Measurements from ENCODE around the gene DUOX2. TPM values are rescaled to one million over a fixed set of nuclear protein-coding genes. Genes with fewer than 3 reads are reported as not detected.
"Not testable (repeated sequence)": the region's sequence is repeated elsewhere in the genome, so short reads cannot be mapped to it uniquely, and the experiment has no call there.

The DUOX2 gene
- total RNA-seq, 4 donors from 2014 or later: 0.13 to 0.65 (median 0.47) TPM; not detected in 1

DNA sequence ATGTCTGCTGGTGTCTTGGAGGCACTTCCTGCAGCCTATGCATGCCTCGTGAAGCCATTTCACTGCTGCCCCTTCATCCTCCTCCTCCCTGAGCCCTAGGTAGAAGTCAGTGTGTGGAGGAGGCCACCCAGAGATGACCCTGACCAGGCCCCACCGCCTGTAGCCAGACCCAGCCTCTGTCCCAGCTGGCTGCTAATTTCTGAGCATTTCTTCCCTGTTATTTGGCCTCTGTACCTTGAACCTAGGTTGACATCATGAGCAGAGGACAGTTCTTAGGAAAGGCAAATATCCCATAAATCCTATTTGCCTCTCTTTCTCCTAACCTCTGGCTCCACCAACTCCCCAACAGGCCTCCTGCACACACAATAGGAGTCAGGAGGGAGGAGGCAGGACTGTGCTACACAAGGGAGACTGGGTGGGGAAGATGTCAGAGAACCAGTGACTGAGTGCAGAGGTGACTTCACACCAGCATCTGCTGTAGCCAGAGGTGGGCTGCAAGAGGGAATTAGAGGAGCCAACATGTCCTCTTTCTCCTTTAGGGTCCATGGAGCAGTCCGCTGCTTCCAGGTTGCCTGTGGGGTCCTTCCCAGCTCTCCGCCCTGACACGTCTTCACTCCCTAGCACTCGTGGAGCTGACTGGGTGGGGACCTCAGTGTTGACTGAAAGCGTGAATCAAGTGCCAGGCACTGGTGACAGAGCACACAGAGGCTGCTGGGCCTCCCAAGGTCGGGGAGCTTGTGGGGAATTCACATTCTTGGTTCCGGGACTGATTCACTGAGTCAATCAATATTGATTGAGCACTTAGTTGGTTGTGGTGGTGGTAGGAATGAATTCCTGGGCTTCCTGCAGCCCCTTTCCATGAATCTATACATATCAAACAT, 38.3 kb downstream of the DUOX2 start:
- DNase-seq (ENCODE audit: low spot score); ATAC-seq (ENCODE audit: low FRiP score): not testable (repeated sequence)

DNA sequence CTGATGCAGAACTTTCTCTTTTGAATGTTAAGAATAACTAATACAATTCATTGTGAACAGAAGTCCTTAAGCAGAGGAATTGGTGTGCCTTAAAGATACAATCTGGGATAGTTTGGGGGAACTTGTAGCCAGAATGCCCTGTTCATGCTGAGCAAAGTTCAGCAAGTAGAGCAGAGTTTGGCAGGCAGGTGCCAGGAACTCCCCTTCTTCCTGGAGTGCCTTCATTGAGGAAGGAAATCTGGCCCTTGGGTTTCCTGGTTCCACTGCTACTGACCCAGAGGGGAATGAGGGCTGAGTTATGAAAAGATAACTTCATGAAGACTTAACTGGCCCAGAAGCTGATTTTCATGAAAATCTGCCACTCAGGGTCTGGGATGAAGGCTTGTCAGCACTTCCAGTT, 40.4 kb downstream of the DUOX2 start:
- not testable (repeated sequence) for DNase-seq (ENCODE audit: low spot score)

DNA sequence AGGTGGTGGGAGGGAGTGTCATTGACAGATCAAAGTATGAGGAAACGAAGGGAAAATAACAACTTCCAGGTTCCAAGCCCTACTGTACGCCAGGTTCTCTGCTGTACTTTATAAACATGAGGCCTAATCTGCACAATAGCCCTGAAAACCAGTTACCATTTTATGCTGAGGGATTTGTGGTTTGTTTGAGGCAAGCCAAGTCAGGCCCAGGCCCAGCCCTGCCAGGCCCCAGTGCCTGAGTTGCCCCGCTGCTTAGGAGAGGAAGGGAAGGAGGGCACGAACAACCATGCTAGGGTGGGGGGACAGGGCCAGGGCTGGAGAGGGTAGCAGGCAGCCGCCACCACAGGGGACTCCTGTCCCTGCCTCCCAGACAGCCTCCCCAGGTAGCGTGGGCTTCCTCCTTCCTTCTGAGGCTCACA, 44.0 kb downstream of the DUOX2 start:
- ATAC-seq (ENCODE audit: low FRiP score); DNase-seq (ENCODE audit: low spot score): not testable (repeated sequence)

More for the DNA sequence above, 40.4 kb downstream of the DUOX2 start:
- ATAC-seq (ENCODE audit: low FRiP score): not testable (repeated sequence)

DNA sequence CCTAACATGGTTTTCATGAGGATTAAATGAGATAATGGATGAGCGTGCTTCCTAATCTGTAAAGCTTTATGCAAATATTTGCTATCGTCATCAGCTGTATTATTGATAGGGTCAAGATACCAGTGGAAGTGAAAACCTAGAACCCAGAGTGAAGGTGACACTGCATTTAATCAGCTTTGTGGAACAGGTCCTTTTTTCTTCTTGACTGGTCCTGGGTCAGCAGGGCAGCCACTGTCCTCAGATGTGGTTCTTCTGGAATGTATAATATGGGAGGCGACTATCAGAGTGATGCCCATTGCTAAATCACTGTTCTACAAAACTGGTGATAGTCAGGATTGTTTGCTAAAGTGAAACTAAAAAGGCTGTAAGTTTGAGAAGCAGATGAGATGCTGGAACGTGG, 49.6 kb downstream of the DUOX2 start:
- DNase-seq (ENCODE audit: low spot score) (no peak), ATAC-seq (ENCODE audit: low FRiP score) (no peak)
- TF ChIP-seq, protein P1, sequence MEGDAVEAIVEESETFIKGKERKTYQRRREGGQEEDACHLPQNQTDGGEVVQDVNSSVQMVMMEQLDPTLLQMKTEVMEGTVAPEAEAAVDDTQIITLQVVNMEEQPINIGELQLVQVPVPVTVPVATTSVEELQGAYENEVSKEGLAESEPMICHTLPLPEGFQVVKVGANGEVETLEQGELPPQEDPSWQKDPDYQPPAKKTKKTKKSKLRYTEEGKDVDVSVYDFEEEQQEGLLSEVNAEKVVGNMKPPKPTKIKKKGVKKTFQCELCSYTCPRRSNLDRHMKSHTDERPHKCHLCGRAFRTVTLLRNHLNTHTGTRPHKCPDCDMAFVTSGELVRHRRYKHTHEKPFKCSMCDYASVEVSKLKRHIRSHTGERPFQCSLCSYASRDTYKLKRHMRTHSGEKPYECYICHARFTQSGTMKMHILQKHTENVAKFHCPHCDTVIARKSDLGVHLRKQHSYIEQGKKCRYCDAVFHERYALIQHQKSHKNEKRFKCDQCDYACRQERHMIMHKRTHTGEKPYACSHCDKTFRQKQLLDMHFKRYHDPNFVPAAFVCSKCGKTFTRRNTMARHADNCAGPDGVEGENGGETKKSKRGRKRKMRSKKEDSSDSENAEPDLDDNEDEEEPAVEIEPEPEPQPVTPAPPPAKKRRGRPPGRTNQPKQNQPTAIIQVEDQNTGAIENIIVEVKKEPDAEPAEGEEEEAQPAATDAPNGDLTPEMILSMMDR (IDR thresholded peaks at IDR 0.05): no peak

DNA sequence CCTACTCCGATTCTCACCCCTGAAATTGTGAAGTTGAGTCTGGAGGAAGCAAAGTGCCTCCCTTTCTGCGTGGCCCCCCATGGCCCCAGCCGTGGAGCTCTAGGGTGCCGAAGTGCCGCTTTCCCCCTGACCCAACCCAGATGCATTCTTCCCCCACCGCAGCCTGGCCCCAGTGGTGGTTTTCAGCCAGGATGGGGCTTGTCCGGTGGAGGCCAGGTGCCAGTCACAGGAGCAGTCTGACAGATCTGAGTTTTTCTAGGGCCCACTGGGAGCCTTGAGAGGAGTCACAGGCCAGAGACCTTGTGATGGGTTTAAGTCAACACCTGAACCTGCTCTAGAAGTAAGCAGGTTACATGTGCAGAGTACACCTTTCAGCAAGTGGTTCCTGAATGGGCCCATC, 51.7 kb downstream of the DUOX2 start:
- ATAC-seq (ENCODE audit: low FRiP score); DNase-seq (ENCODE audit: low spot score): not testable (repeated sequence)

DNA sequence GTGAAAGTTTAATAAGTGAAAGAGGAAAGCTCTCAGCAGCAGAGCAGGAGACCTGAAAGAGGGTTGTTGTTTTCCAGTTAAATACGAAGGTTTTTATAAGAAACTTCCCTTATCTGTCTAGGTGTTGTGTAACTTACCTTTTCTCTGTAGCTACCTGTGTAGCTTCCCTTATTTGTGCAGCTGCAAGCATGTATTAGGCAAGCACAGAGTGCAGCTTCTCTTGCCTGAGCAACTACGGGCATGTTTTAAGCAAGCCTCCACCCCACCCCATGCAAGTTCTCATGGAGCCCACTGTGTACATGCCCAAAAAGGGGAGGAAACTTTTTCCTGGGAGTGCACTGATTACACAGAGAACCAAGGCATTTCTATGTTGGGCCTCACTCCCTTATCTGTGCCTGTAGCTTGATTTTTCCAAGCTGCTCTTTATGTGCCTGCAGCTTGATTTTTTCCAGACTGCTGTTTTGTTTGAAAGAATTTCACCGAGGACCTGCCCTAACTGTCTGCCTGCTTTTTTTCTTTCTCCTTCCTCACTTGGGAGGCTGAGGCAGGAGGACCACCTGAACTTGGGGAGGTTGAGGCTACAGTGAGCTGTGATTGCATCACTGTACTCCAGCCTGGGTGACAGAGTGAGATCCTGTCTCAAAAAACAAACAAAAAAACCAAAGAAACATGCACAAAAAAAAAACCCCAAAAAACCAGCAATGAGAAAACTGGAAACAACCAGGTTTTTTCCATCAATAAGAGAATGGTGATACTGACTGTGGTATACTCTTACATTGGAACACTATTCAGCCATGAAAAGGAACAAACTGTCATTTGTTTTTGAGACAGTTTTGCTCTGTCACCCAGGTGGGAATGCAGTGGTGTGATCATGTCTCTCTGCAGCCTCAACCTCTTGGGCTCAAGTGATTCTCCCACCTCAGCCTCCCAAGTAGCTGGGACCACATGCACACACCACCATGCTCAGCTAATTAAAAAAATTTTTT, 55.0 kb downstream of the DUOX2 start:
- DNase-seq (ENCODE audit: low spot score); ATAC-seq (ENCODE audit: low FRiP score): not testable (repeated sequence)

DNA sequence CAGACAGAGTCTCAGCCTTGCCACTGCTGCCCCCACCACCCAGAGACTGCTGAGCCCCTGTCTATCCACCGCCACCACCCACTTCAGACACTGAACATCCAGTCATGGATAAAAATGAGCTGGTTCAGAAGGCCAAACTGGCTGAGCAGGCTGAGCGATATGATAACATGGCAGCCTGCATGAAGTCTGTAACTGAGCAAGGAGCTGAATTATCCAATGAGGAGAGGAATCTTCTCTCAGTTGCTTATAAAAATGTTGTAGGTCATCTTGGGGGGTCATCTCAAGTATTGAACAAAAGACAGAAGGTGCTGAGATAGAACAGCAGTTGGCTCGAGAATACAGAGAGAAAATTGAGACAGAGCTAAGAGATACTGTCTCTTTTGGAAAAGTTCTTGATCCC, 61.3 kb downstream of the DUOX2 start:
- not testable (repeated sequence) for ATAC-seq (ENCODE audit: low FRiP score); DNase-seq (ENCODE audit: low spot score)

DNA sequence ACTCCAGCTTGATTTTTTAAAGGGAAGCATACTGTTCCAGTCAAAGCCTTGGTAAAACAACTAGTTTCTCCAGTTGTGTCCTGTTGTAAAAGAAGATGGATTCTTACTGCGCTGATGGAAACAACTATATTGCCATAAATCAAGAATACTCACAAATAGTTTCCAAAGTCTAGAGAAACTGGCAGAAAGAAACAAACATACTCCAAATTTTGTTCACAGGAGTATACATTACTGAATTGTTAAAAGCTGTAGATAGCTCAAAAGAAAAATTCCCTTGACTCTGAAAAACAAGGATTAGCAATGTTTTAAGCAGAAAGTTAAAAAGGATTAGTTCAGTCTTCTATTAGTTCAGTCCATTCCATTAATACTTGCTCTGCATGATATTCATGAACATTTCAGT, 63.4 kb downstream of the DUOX2 start:
- no peak for DNase-seq (ENCODE audit: low spot score)
- TF ChIP-seq, protein P1 (IDR thresholded peaks at IDR 0.05): no peak
- ATAC-seq (ENCODE audit: low FRiP score): no peak

DNA sequence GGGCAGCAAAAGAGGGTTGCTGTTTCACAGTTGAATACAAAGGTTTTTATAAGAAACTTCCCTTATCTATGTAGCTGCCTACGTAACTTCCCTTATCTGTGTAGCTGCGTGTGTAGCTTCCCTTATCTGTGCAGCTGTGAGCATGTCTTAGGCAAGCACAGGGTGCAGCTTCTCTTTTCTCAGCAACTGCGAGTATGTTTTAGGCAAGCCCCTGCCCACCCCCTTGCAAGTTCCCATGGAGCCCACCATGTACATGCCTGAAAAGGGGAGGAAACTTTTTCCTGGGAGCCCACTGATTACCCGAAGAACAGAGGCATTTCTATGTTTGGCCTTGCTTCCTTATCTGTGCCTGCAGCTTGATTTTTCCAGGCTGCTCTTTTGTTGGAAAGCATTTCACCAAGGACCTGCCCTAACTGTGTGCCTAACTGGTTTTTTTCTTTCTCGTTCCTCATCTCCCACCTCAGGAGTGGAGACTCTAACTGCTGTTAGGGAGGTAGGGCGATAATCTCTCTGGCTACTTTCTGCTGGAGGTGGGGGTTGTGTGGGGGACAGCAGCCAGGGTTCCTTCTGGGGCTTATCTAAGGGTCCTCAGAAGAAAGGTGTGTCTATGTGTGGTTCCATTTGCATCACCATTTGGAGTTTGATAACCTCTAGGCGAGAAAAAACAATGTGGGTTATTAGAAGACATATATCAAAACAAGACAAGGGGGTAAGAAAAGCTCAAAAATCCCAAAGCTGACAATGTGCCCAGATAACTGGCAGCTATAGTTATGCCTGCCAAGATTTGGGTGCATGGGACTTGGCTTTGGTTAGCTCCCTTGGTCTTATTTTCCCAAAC, 65.0 kb downstream of the DUOX2 start:
- DNase-seq (ENCODE audit: low spot score) (no peak), ATAC-seq (ENCODE audit: low FRiP score) (no peak)
- TF ChIP-seq, protein P1 (IDR thresholded peaks at IDR 0.05): no peak

DNA sequence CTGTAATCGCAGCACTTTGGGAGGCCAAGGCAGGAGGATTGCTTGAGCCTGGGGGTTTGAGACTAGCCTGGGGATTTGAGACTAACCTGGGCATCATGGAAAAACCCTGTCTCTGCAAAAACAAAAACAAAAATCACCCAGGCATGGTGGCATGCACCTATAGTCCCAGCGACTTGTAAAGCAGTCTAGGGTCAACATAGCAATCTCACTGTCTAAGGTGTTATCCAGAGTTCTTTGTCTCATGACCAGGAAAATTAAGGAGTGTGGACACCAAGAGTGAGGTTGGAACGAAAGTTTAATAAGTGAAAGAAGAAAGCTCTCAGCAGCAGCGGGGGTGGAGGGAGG, 65.6 kb downstream of the DUOX2 start:
- not testable (repeated sequence) for ATAC-seq (ENCODE audit: low FRiP score); DNase-seq (ENCODE audit: low spot score)

DNA sequence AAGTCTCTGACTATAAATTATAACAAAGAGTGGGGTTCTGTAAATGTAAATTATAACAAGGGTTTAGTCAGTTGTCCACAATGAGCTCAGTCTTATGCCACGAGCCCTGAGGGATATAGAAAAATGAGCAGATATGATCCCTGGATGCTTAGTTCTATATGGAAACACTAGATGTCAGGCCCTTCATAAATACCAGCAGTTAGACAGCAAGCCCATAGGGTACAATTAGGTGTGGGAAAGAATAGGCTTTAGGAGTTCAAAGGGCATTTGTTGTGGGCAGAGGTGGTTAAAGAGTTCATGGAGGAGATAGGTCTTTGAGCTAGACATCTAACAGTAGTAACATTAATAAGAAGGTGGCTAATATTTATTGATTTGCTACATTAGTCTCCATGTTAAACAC, 69.7 kb downstream of the DUOX2 start:
- not testable (repeated sequence) for ATAC-seq (ENCODE audit: low FRiP score); DNase-seq (ENCODE audit: low spot score)

DNA sequence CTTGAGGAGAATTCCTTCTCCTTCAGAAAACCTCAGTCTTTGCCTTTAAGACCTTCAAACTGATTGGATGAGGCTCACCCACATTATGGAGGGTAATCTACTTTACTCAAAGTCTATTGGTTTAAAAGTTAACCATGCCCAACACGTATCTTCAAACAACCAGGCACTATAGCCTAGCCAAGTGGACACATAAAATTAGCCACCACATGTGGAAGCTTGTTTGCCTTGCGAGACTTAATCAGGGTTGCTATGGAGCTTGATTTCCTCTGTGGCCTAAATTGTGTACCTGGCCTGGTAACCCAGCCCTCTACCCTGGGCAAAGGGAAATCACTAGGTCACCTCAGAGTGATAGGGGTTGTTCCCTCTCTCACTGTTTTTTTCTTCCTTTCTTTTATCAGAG, 71.1 kb downstream of the DUOX2 start:
- not testable (repeated sequence) for DNase-seq (ENCODE audit: low spot score); ATAC-seq (ENCODE audit: low FRiP score)
